Measurements from ENCODE around the gene ADAM12. TPM values are rescaled to one million over a fixed set of nuclear protein-coding genes. Genes with fewer than 3 reads are reported as not detected.

The ADAM12 gene
- total RNA-seq, 1 experiment from 2014 or later, result 16.8 TPM

DNA sequence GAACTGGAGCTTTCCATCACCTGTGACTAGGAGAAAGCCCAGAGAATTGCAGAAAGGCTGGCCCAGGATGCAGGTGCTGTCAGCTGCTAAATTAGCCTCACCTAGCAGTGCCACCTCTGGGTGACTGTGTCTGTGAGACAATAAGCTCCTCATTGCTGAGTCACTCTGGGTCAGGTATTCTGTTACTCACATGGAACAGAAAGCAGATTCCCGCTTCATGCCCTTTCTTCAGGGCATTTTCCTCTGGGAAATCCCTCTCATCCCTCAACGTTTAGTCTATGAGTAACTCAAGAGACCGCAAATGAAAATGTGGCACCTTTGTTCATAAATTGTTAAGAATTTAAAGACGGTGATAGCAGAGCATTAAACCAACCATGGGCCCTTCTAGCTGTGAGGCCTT is 184.0 kb downstream of the ADAM12 start:
- Histone ChIP-seq H3K27me3 (ENCODE audit: insufficient read depth, low read depth) (no peaks in the 10 kb centered on the region), H2AFZ (peak overlapping the region; percentile 36; the same call in 1 of the 2 replicates), H3K36me3 (ENCODE audit: low read depth) (no peaks in the 10 kb centered on the region), H3K4me2 (peak overlapping the region; percentile 45), H3K79me2 (ENCODE audit: low read depth) (no peaks in the 10 kb centered on the region), H3K4me3 (no peak overlapping the region), H4K20me1 (ENCODE audit: insufficient read depth) (no peaks in the 10 kb centered on the region), H3F3A (ENCODE audit: insufficient read depth, low read depth) (peaks cover 25% of the 10 kb centered on the region), H3K27ac (peak overlapping the region; percentile 98), H3K4me1 (replicated peaks; ENCODE audit: insufficient read depth) (peaks cover 39% of the 10 kb centered on the region), H3K9me3 (ENCODE audit: insufficient read depth, low read depth) (no peaks in the 10 kb centered on the region), H3K9me2 (ENCODE audit: insufficient read depth) (no peaks in the 10 kb centered on the region)
- BruUV-seq (replicated peaks), result no TSS peak
- POLR2A ChIA-PET (ENCODE audit: unreplicated experiment), result interaction anchor here (0.6 to 0.8 kb wide), 6 partner anchors 9 to 803 kb away, joined by 3 to 9 read pairs (median 4); no protein-coding TSS in a partner anchor
- TF ChIP-seq, protein P1, sequence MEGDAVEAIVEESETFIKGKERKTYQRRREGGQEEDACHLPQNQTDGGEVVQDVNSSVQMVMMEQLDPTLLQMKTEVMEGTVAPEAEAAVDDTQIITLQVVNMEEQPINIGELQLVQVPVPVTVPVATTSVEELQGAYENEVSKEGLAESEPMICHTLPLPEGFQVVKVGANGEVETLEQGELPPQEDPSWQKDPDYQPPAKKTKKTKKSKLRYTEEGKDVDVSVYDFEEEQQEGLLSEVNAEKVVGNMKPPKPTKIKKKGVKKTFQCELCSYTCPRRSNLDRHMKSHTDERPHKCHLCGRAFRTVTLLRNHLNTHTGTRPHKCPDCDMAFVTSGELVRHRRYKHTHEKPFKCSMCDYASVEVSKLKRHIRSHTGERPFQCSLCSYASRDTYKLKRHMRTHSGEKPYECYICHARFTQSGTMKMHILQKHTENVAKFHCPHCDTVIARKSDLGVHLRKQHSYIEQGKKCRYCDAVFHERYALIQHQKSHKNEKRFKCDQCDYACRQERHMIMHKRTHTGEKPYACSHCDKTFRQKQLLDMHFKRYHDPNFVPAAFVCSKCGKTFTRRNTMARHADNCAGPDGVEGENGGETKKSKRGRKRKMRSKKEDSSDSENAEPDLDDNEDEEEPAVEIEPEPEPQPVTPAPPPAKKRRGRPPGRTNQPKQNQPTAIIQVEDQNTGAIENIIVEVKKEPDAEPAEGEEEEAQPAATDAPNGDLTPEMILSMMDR (conservative IDR thresholded peaks at IDR 0.05), result no peak
- TF ChIP-seq EZH2 (IDR thresholded peaks at IDR 0.05; ENCODE audit: low read depth), result no peak
- intact Hi-C loops (cut with micrococcal nuclease; ENCODE audit: unreplicated experiment), result loop anchor here (1.0 to 2.0 kb wide), 2 partner anchors 23 to 30 kb away; no protein-coding TSS in a partner anchor
- DNase-seq, result peak; percentile 70 to 81
- CTCF ChIA-PET, result interaction anchor here (0.5 to 0.6 kb wide), 2 partner anchors 73 to 94 kb away, joined by 3 to 5 read pairs; no protein-coding TSS in a partner anchor

- Histone ChIP-seq H3K9me3 (ENCODE audit: insufficient read depth, low read depth) (no peaks in the 10 kb centered on the region), H3K4me3 (no peak overlapping the region), H3K27me3 (ENCODE audit: insufficient read depth, low read depth) (no peaks in the 10 kb centered on the region), H3K9me2 (ENCODE audit: insufficient read depth) (no peaks in the 10 kb centered on the region), H3F3A (ENCODE audit: insufficient read depth, low read depth) (peaks cover 28% of the 10 kb centered on the region), H3K4me1 (replicated peaks; ENCODE audit: insufficient read depth) (peaks cover 44% of the 10 kb centered on the region), H4K20me1 (ENCODE audit: insufficient read depth) (no peaks in the 10 kb centered on the region), H3K79me2 (ENCODE audit: low read depth) (no peaks in the 10 kb centered on the region), H2AFZ (no peak overlapping the region), H3K27ac (peak overlapping the region; percentile 98), H3K4me2 (peak overlapping the region; percentile 45), H3K36me3 (ENCODE audit: low read depth) (no peaks in the 10 kb centered on the region)
- ChIA-PET POLR2A (ENCODE audit: unreplicated experiment) (interaction anchor here (0.6 to 0.8 kb wide), 6 partner anchors 41 to 976 kb away, joined by 3 to 9 read pairs (median 4); no protein-coding TSS in a partner anchor), CTCF (interaction anchor here (0.6 kb wide), 1 partner anchor 72 kb away, joined by 3 read pairs; no protein-coding TSS in a partner anchor)
- TSS peak; percentile 98 for BruUV-seq (replicated peaks)
- peak in 1 of 2 experiments; percentile 8 for DNase-seq
- intact Hi-C loops (cut with micrococcal nuclease; ENCODE audit: unreplicated experiment), result loop anchor here (1.0 to 2.0 kb wide), 2 partner anchors 24 to 31 kb away; no protein-coding TSS in a partner anchor
- TF ChIP-seq, protein P1 (conservative IDR thresholded peaks at IDR 0.05), result no peak
Observed at GRCh38 chr10:126203746-126204145, 184.5 kb downstream of the ADAM12 start.

DNA sequence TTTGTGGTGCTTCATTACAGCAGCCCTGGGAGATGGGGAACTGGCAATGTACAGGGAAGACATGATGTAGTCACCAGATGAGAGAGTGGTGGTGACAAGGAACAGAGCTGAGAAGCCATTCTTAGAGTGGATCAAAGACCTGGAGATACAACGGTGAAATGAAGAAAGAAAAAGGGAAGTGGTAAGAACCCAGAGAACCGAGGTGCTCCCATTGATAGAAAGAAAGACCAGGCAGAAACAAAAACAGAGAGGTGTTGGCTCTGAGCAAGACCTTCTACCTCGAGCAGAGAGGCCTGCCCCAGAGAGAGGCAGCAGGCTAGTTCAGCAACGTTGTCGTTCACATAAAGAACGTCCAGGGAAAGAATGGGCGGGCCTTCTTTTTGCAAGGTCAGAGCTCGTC is 186.7 kb downstream of the ADAM12 start:
- Histone ChIP-seq H3K9me2 (ENCODE audit: insufficient read depth) (no peaks in the 10 kb centered on the region), H3K27ac (no peak overlapping the region), H3K9me3 (ENCODE audit: insufficient read depth, low read depth) (no peaks in the 10 kb centered on the region), H4K20me1 (ENCODE audit: insufficient read depth) (no peaks in the 10 kb centered on the region), H3K4me2 (no peak overlapping the region), H3K36me3 (ENCODE audit: low read depth) (no peaks in the 10 kb centered on the region), H3F3A (ENCODE audit: insufficient read depth, low read depth) (peaks cover 30% of the 10 kb centered on the region), H3K4me1 (replicated peaks; ENCODE audit: insufficient read depth) (peaks cover 48% of the 10 kb centered on the region), H3K79me2 (ENCODE audit: low read depth) (no peaks in the 10 kb centered on the region), H3K27me3 (ENCODE audit: insufficient read depth, low read depth) (no peaks in the 10 kb centered on the region), H2AFZ (no peak overlapping the region), H3K4me3 (no peak overlapping the region)
- ChIA-PET CTCF (no interaction called here), POLR2A (ENCODE audit: unreplicated experiment) (no interaction called here)
- BruUV-seq (replicated peaks), result no TSS peak
- DNase-seq, result no peak
- intact Hi-C loops (cut with micrococcal nuclease; ENCODE audit: unreplicated experiment), result no loop called here
- TF ChIP-seq, protein P1 (conservative IDR thresholded peaks at IDR 0.05), result no peak
- TF ChIP-seq EZH2 (IDR thresholded peaks at IDR 0.05; ENCODE audit: low read depth), result no peak
